GM23338 (cell line): ENCODE measurements around the gene CAPNS1. TPM values are rescaled to one million over a fixed set of nuclear protein-coding genes. Genes with fewer than 3 reads are reported as not detected.

ENCODE experiments used
- ATAC-seq: fragments of 200-7000 bp; cut with Tn5 transposase; 3 replicates; pipeline ENCODE4 v1.9.1; 2020
- DNase-seq: peaks from one replicate; pipeline ENCODE4 v3.0.0-alpha.2; 2015; ENCODE audit warnings: low spot score
- H2AFZ ChIP-seq: fragments of 200-600 bp; sonication (generic); 2 replicates; pipeline ENCODE4 v1.8.0; 2016; ENCODE audit warnings: antibody characterized with exemption, mild to moderate bottlenecking, moderate library complexity
- H3F3A ChIP-seq: fragments of 200-600 bp; sonication (generic); replicated peaks from 2 replicates; pipeline ENCODE4 v1.8.0; 2017; ENCODE audit warnings: antibody characterized with exemption, mixed run types, low read depth
- H3K27ac ChIP-seq: fragments of 200-600 bp; sonication (generic); 2 replicates; pipeline ENCODE4 v1.6.1; 2016; ENCODE audit warnings: low read depth
- H3K27me3 ChIP-seq: fragments of 200-600 bp; sonication (generic); 2 replicates; pipeline ENCODE4 v1.8.0; 2016; ENCODE audit warnings: mild to moderate bottlenecking, mixed run types, moderate library complexity; ENCODE audit not compliant: insufficient read depth
- H3K36me3 ChIP-seq: fragments of 200-600 bp; sonication (generic); 2 replicates; pipeline ENCODE4 v1.8.0; 2016; ENCODE audit warnings: mild to moderate bottlenecking; ENCODE audit not compliant: insufficient read depth
- H3K4me1 ChIP-seq: fragments of 200-600 bp; sonication (generic); 2 replicates; pipeline ENCODE4 v1.8.0; 2016; ENCODE audit warnings: mild to moderate bottlenecking, moderate library complexity; ENCODE audit not compliant: insufficient read depth
- H3K4me2 ChIP-seq: fragments of 200-600 bp; sonication (generic); 2 replicates; pipeline ENCODE4 v1.7.1; 2017; ENCODE audit warnings: mixed run types
- H3K4me3 ChIP-seq: fragments of 200-600 bp; sonication (generic); 2 replicates; pipeline ENCODE4 v1.6.1; 2016; ENCODE audit warnings: mixed run types
- H3K79me2 ChIP-seq: fragments of 200-600 bp; sonication (generic); replicated peaks from 2 replicates; pipeline ENCODE4 v1.8.0; 2017; ENCODE audit warnings: mild to moderate bottlenecking; ENCODE audit not compliant: insufficient read depth
- H3K9me2 ChIP-seq: fragments of 200-600 bp; sonication (generic); 2 replicates; pipeline ENCODE4 v1.8.0; 2017; ENCODE audit not compliant: insufficient read depth
- H4K20me1 ChIP-seq: fragments of 200-600 bp; sonication (generic); replicated peaks from 2 replicates; pipeline ENCODE4 v1.8.0; 2017; ENCODE audit warnings: mild to moderate bottlenecking; ENCODE audit not compliant: insufficient read depth
- H3K27ac Mint-ChIP-seq: 2 replicates; pipeline ENCODE4 v1.8.0; 2020; ENCODE audit warnings: inconsistent platforms, mild to moderate bottlenecking, moderate library complexity, mixed read lengths
- H3K27me3 Mint-ChIP-seq: 3 replicates; pipeline ENCODE4 v1.8.0; 2022; ENCODE audit warnings: low read depth, mild to moderate bottlenecking, moderate library complexity, mixed read lengths, inconsistent platforms; ENCODE audit not compliant: insufficient read depth, poor library complexity
- H3K36me3 Mint-ChIP-seq: 3 replicates; pipeline ENCODE4 v1.8.0; 2021; ENCODE audit warnings: low read depth, mild to moderate bottlenecking, inconsistent platforms, moderate library complexity, mixed read lengths
- H3K4me1 Mint-ChIP-seq: 3 replicates; pipeline ENCODE4 v1.8.0; 2020; ENCODE audit warnings: mild to moderate bottlenecking, inconsistent platforms, mixed read lengths
- H3K4me3 Mint-ChIP-seq: 3 replicates; pipeline ENCODE4 v1.8.0; 2021; ENCODE audit warnings: moderate library complexity, mild to moderate bottlenecking, inconsistent platforms, mixed read lengths
- H3K9me3 Mint-ChIP-seq: 3 replicates; pipeline ENCODE4 v1.8.0; 2020; ENCODE audit warnings: moderate library complexity, mild to moderate bottlenecking, inconsistent platforms, mixed read lengths
- EZH2 ChIP-seq: fragments of 200-600 bp; sonication (generic); IDR thresholded peaks from one replicate; pipeline ENCODE4 v1.8.0; 2017; ENCODE audit warnings: antibody characterized with exemption, mild to moderate bottlenecking, low read depth; ENCODE audit not compliant: unreplicated experiment
- JUNB ChIP-seq: IDR thresholded peaks from one replicate; pipeline ENCODE4 v1.6.1; 2016; ENCODE audit warnings: antibody characterized with exemption; ENCODE audit not compliant: unreplicated experiment
- NANOG ChIP-seq: IDR thresholded peaks from 2 replicates; pipeline ENCODE4 v1.6.1; 2016; ENCODE audit warnings: antibody characterized with exemption, borderline replicate concordance
- POLR2AphosphoS5 ChIP-seq: IDR thresholded peaks from 2 replicates; pipeline ENCODE4 v1.6.1; 2016; ENCODE audit warnings: antibody characterized with exemption, low read depth
- STAT1 ChIP-seq: IDR thresholded peaks from one replicate; pipeline ENCODE4 v1.6.1; 2016; ENCODE audit warnings: antibody characterized with exemption; ENCODE audit not compliant: unreplicated experiment
- ZNF114 ChIP-seq: fragments of 250-450 bp; sonication (Bioruptor Pico); IDR thresholded peaks from 2 replicates; pipeline ENCODE4 v1.5.0; 2020; ENCODE audit warnings: mild to moderate bottlenecking, moderate library complexity
- ZNF331 ChIP-seq: fragments of 250-450 bp; sonication (Bioruptor Pico); IDR thresholded peaks from 2 replicates; pipeline ENCODE4 v1.5.0; 2020; ENCODE audit warnings: low read depth, mild to moderate bottlenecking, moderate library complexity
- polyA plus RNA-seq: library from polyadenylated mRNA; unstranded; fragments of >200 nt; fragmentation: Nextera tagmentation; extraction: Ambion mirVana; gene quantifications from 2 replicates; pipeline ENCODE4 v1.2.1, GENCODE V29; 2016
- total RNA-seq: library from RNA; depleted of rRNA; stranded (reverse); fragments of >200 nt; shearing (Covaris generic); gene quantifications from 2 replicates; pipeline ENCODE4 v1.2.3, GENCODE V29; 2014
- TF ChIP-seq, protein P1 (sequence below): fragments of 250-450 bp; sonication (Bioruptor Pico); IDR thresholded peaks from 2 replicates; pipeline ENCODE4 v1.5.0; 2020; ENCODE audit warnings: mild to moderate bottlenecking, moderate library complexity
- TF ChIP-seq, protein P2 (sequence below), 2 experiments: fragments of 200-600 bp in 1 of 2; sonication (generic) in 1 of 2; conservative IDR thresholded peaks; 2 replicates each; pipeline versions ENCODE4 v1.5.1 to v1.6.1; 2016 to 2017; ENCODE audit warnings: antibody characterized with exemption in 2 of 2, low read depth in 2 of 2, mild to moderate bottlenecking in 2 of 2, moderate library complexity in 1 of 2

CAPNS1 gene
- total and polyA plus RNA-seq, 2 experiments from 2014 or later = 123 to 227 TPM

GRCh38 chr19:36141039-36141927 is 1.4 kb downstream of the CAPNS1 start:
- Histone ChIP-seq H3K36me3 (peaks cover 17% of the 10 kb centered on the region), H3K4me3 (peak overlapping the region; percentile 100), H3K27ac (no peak overlapping the region; the same call in 1 of the 2 replicates), H3K9me2 (no peaks in the 10 kb centered on the region), H3K79me2 (peaks cover 6% of the 10 kb centered on the region), H3K27me3 (no peaks in the 10 kb centered on the region), H2AFZ (no peak overlapping the region), H4K20me1 (peaks cover 8% of the 10 kb centered on the region; the same call in 1 of the 2 replicates), H3F3A (peaks cover 12% of the 10 kb centered on the region; the same call in 1 of the 2 replicates), H3K4me2 (peak overlapping the region; percentile 98), H3K4me1 (no peaks in the 10 kb centered on the region; the same call in 1 of the 2 replicates)
- Mint-ChIP-seq H3K9me3 (no peaks in the 10 kb centered on the region), H3K36me3 (peaks cover 44% of the 10 kb centered on the region), H3K4me1 (peaks cover 16% of the 10 kb centered on the region), H3K27ac (peak overlapping the region; percentile 99), H3K4me3 (peak overlapping the region; percentile 100), H3K27me3 (peaks cover 11% of the 10 kb centered on the region)
- ATAC-seq (peak; percentile 80), DNase-seq (peak; percentile 98)
- TF ChIP-seq POLR2AphosphoS5 = peak; percentile 42; the same call in 1 of the 2 replicates
- no peak for TF ChIP-seq ZNF331
- TF ChIP-seq STAT1 = no peak
- TF ChIP-seq ZNF114 (CRISPR knock-in tag) = no peak

DNA sequence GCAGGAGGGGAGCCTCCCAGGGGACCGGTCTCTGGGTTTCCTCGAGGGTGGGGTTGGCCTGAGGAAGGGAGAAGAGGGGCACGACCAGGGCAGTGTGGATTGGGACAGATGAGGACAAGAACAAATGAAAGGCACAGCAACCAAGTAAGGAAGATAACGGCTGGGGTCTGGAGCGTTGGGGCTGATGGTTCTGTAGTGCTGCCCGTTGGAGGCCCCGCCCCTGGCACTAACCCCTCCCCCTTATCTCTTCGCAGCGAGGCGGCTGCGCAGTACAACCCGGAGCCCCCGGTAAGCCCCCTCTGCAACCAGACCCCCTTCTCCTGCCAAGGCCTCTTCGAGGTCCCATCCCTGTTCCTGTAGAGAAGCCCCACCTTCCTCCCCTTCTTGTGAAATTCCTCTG is 2.2 kb downstream of the CAPNS1 start:
- H3K4me3 ChIP-seq = peak overlapping the region; percentile 100
- H3K27ac ChIP-seq = no peak overlapping the region
- peaks cover 6% of the 10 kb centered on the region for H3K79me2 ChIP-seq

More for the DNA sequence above, 2.2 kb downstream of the CAPNS1 start:
- Histone ChIP-seq H3K4me1 (no peaks in the 10 kb centered on the region; the same call in 1 of the 2 replicates), H3F3A (peaks cover 9% of the 10 kb centered on the region; the same call in 1 of the 2 replicates), H3K4me2 (peak overlapping the region; percentile 62), H3K27me3 (no peaks in the 10 kb centered on the region), H3K9me2 (no peaks in the 10 kb centered on the region), H4K20me1 (peaks cover 8% of the 10 kb centered on the region; the same call in 1 of the 2 replicates), H2AFZ (no peak overlapping the region), H3K36me3 (peaks cover 22% of the 10 kb centered on the region)
- Mint-ChIP-seq H3K36me3 (peaks cover 52% of the 10 kb centered on the region), H3K27me3 (peaks cover 8% of the 10 kb centered on the region), H3K4me1 (peaks cover 11% of the 10 kb centered on the region), H3K27ac (peak overlapping the region; percentile 93; the same call in 1 of the 2 replicates), H3K4me3 (peak overlapping the region; percentile 100), H3K9me3 (no peaks in the 10 kb centered on the region)
- no peak for ATAC-seq
- DNase-seq = no peak
- TF ChIP-seq, protein P1, sequence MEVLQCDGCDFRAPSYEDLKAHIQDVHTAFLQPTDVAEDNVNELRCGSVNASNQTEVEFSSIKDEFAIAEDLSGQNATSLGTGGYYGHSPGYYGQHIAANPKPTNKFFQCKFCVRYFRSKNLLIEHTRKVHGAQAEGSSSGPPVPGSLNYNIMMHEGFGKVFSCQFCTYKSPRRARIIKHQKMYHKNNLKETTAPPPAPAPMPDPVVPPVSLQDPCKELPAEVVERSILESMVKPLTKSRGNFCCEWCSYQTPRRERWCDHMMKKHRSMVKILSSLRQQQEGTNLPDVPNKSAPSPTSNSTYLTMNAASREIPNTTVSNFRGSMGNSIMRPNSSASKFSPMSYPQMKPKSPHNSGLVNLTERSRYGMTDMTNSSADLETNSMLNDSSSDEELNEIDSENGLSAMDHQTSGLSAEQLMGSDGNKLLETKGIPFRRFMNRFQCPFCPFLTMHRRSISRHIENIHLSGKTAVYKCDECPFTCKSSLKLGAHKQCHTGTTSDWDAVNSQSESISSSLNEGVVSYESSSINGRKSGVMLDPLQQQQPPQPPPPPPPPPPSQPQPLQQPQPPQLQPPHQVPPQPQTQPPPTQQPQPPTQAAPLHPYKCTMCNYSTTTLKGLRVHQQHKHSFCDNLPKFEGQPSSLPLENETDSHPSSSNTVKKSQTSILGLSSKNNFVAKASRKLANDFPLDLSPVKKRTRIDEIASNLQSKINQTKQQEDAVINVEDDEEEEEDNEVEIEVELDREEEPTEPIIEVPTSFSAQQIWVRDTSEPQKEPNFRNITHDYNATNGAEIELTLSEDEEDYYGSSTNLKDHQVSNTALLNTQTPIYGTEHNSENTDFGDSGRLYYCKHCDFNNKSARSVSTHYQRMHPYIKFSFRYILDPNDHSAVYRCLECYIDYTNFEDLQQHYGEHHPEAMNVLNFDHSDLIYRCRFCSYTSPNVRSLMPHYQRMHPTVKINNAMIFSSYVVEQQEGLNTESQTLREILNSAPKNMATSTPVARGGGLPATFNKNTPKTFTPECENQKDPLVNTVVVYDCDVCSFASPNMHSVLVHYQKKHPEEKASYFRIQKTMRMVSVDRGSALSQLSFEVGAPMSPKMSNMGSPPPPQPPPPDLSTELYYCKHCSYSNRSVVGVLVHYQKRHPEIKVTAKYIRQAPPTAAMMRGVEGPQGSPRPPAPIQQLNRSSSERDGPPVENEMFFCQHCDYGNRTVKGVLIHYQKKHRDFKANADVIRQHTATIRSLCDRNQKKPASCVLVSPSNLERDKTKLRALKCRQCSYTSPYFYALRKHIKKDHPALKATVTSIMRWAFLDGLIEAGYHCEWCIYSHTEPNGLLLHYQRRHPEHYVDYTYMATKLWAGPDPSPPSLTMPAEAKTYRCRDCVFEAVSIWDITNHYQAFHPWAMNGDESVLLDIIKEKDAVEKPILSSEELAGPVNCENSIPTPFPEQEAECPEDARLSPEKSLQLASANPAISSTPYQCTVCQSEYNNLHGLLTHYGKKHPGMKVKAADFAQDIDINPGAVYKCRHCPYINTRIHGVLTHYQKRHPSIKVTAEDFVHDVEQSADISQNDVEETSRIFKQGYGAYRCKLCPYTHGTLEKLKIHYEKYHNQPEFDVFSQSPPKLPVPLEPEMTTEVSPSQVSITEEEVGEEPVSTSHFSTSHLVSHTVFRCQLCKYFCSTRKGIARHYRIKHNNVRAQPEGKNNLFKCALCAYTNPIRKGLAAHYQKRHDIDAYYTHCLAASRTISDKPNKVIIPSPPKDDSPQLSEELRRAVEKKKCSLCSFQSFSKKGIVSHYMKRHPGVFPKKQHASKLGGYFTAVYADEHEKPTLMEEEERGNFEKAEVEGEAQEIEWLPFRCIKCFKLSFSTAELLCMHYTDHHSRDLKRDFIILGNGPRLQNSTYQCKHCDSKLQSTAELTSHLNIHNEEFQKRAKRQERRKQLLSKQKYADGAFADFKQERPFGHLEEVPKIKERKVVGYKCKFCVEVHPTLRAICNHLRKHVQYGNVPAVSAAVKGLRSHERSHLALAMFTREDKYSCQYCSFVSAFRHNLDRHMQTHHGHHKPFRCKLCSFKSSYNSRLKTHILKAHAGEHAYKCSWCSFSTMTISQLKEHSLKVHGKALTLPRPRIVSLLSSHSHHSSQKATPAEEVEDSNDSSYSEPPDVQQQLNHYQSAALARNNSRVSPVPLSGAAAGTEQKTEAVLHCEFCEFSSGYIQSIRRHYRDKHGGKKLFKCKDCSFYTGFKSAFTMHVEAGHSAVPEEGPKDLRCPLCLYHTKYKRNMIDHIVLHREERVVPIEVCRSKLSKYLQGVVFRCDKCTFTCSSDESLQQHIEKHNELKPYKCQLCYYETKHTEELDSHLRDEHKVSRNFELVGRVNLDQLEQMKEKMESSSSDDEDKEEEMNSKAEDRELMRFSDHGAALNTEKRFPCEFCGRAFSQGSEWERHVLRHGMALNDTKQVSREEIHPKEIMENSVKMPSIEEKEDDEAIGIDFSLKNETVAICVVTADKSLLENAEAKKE (CRISPR knock-in tag) = no peak
- TF ChIP-seq ZNF331 = no peak
- TF ChIP-seq, protein P2, sequence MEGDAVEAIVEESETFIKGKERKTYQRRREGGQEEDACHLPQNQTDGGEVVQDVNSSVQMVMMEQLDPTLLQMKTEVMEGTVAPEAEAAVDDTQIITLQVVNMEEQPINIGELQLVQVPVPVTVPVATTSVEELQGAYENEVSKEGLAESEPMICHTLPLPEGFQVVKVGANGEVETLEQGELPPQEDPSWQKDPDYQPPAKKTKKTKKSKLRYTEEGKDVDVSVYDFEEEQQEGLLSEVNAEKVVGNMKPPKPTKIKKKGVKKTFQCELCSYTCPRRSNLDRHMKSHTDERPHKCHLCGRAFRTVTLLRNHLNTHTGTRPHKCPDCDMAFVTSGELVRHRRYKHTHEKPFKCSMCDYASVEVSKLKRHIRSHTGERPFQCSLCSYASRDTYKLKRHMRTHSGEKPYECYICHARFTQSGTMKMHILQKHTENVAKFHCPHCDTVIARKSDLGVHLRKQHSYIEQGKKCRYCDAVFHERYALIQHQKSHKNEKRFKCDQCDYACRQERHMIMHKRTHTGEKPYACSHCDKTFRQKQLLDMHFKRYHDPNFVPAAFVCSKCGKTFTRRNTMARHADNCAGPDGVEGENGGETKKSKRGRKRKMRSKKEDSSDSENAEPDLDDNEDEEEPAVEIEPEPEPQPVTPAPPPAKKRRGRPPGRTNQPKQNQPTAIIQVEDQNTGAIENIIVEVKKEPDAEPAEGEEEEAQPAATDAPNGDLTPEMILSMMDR (conservative IDR thresholded peaks at IDR 0.05; ENCODE audit: low read depth in 2 of 2) = no peak
- TF ChIP-seq NANOG = no peak
- TF ChIP-seq JUNB = no peak
- TF ChIP-seq EZH2 = no peak
- no peak for TF ChIP-seq STAT1
- TF ChIP-seq POLR2AphosphoS5 = no peak
